ENCODE measurements around the gene ZNF862. TPM values are rescaled to one million over a fixed set of nuclear protein-coding genes. Genes with fewer than 3 reads are reported as not detected.

Gene ZNF862
- total and polyA plus RNA-seq, 2 of the 13 experiments (the other 11 are each of a cell fraction or from before 2014, with no cell fraction given): 0.89 to 2.0 TPM

- TF ChIP-seq ELK4 (CRISPR knock-in tag; IDR thresholded peaks at IDR 0.05; ENCODE audit: borderline replicate concordance) (no peak), ZNF142 (CRISPR knock-in tag; IDR thresholded peaks at IDR 0.05) (no peak; the same call in 1 of the 2 replicates), ZSCAN30 (CRISPR knock-in tag; IDR thresholded peaks at IDR 0.05) (no peak), ZUFSP (CRISPR knock-in tag; IDR thresholded peaks at IDR 0.05; ENCODE audit: borderline replicate concordance) (no peak), XRCC5 (optimal IDR thresholded peaks at IDR 0.05; ENCODE audit: low read length) (peak; percentile 83), MLX (CRISPR knock-in tag; IDR thresholded peaks at IDR 0.05) (peak; percentile 27; the same call in 1 of the 2 replicates), RNF2 (conservative IDR thresholded peaks at IDR 0.05; ENCODE audit: low read depth) (peak; percentile 45; the same call in 1 of the 2 replicates), HNRNPUL1 (IDR thresholded peaks at IDR 0.05; ENCODE audit: low read depth, low read length) (0 out of 2 replicates have a peak, but pooled peaks have one; percentile 55), MXD1 (CRISPR knock-in tag; IDR thresholded peaks at IDR 0.05) (peak; percentile 75), BRCA1 (CRISPR knock-in tag; IDR thresholded peaks at IDR 0.05) (0 out of 2 replicates have a peak, but pooled peaks have one; percentile 44), ZNF101 (CRISPR knock-in tag; IDR thresholded peaks at IDR 0.05; ENCODE audit: borderline replicate concordance, low read depth) (no peak; the same call in 1 of the 2 replicates), ZNF563 (CRISPR knock-in tag; IDR thresholded peaks at IDR 0.05) (peak; percentile 94), ZNF180 (CRISPR knock-in tag; IDR thresholded peaks at IDR 0.05; ENCODE audit: borderline replicate concordance, low read depth) (no peak), ATF7-NPFF (CRISPR knock-in tag; IDR thresholded peaks at IDR 0.05; ENCODE audit: low read depth) (peak; percentile 79; the same call in 1 of the 2 replicates), ZSCAN29 (CRISPR knock-in tag; conservative IDR thresholded peaks at IDR 0.05) (0 out of 2 replicates have a peak, but pooled peaks have one; percentile 62), E2F5 (CRISPR knock-in tag; conservative IDR thresholded peaks at IDR 0.05) (no peak), ZNF30 (CRISPR knock-in tag; IDR thresholded peaks at IDR 0.05) (0 out of 2 replicates have a peak, but pooled peaks have one; percentile 59)
Observed at GRCh38 chr7:149838224-149838991, at the start of gene ZNF862 (continued).
